Stimulated activated CD4-positive, alpha-beta T cell treated with anti-CD3 and anti-CD28 coated beads, TNF-alpha, amount 100 ng/mL, for 24 hours (primary cell): Measurements from ENCODE around the gene VEGFA.
"Not testable (repeated sequence)": the region's sequence is repeated elsewhere in the genome, so short reads cannot be mapped to it uniquely, and the experiment has no call there.

ENCODE experiments used
- DNase-seq, 3 experiments: peaks; one replicate each; pipeline ENCODE4 v3.0.0-alpha.2; 2020; ENCODE audit warnings: low read depth in 3 of 3

The VEGFA gene

DNA sequence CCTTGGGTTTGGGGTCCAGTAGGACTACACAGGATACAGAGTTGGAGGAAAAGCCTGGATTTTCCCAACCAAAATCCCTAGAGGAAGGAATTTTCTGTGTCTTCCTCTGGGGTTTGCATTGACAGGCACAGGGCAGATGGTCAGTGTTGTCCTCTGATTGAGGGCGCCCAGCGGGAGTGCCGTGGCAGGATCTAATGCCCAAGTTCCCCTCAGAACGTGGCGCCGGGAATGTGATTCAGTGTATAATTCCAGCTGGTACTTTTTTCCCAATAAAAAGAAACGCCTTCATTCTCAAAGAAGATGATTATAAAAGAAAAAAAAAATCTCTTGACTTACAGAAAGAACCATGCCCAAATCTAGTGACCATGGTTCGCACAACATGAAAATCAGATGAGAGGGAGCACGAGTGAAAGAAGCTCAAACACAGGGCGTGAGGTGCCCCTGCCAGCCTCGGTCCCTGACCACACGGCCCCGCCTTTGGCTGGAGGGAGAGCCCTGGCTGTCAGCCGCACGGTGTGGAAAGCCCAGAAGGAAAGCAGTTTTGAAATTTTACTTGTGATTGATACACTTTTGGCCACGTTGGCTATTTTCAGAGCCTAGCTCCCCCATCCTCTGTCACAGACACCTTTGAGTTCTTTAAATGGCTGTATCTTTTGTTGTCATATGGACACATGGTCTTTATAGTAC is 31.6 kb downstream of the VEGFA start:
- DNase-seq: no peak

DNA sequence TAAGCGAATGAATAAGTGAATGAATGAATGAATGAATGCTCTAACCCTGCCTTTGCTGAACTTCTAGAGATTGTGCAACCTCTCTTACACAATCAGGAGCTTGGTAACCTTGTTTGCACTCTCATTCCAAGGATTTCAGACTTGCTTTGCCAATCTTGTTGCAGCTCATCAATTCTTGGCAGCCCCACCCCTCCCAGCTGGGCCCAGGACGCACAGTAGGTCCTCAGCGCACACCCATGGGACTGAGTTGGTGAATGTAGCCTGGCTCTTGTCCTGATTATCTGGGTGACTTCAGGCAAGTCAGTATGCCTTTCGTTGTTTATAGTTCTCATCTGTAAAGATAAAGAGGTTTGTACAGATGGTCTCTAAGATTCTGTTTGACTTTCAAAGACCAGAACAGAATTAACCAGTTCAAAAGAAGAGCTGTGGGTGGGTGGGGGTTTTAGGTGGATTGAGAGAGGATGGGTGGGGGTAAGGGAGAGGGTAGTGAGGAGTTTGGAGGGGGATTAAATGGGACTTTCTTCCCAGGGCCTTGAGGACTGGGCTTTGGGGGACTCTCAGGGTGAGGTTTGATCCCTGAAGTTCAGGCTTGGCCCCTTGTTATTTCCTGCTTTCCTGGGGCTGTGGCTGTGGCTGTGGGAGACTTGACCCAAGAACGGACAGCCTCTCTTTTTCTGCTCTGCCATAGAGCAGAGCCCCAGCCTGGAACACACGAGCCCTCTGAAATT is 33.2 kb downstream of the VEGFA start:
- DNase-seq: no peak

DNA sequence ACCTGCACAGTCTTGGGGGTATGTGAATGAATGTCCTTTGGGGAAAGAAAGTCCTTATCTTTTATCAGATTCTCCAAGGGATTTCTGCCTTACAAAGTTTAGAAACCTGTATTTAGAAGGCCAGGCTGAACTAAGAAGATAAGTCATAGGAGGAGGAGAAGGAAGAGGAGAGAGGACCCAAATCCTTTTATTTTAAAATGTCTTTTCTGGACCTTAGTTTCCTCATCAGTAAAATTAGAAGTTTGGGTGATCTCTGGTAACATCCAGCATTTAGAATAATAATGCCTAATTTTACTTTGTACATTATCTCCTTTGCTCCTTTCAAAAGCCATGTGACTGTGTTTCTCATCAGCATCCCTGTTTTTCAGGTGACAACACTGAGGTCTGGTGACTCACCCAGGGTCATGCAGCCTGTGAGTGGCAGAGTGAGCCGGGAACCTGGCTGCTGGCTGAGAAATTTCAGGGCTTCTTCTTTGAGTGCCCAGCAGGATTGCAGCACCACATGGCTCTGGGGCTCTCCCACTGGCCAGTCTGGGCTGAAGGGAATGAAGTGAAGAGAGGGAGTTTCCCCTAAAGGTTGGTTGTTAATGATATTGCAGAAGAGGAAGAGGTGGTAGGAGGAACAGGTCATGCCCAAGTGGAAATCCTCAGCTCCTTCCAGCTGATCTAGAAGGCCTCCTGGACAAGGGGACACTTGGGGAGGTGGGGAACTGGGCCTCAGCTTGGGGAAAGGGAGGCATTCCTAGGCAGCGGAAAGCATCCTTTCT is 34.0 kb downstream of the VEGFA start:
- no peak for DNase-seq

DNA sequence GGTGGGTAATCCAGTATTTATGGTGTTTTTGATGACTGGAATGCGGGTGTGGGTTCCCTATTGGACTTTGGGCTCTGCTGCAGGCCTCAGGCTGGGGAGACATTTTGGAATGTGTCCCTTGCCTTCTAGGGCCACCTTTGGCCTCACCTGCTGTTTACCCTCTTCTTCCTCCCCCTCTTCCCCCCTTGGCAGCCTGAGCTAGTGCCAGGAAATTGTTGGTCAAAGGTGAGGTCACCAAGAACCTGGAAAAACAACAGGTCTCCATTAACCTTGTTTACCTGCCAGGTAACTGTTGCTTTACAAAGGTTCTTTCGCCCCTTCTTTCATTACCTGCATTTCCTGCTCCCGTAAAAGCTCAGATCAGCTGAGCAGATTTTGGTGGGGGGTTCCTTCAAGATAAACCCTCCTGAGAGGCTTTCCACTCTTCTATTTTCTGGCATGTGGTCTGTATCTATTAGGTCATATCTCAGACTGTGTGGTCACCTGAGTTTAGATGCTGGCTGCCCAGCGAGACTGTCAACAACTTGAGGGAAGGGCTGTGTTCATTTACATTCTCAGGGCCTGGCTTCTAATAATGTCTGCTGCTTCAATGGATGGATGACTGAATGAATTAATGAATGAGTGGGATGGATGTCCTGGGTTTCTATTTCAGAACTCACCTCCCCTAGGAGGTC is 34.7 kb downstream of the VEGFA start:
- no peak for DNase-seq

DNA sequence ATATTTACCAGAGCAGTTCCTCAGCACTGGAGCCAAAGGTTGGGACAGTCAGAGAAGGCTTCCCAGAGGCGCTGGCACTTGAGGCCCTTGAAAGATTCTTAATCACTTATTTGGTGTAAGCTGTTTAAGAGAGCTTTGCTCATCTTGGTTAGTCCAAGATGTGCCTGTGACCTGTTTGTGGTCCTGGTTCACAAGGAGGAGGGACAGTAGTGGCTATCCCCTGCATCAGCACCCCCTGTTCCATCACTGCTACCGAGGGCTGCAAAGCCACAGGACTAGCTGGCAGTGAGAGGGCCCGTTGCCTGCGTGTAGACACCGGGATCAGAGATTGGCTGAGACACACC is 35.7 kb downstream of the VEGFA start:
- no peak for DNase-seq

DNA sequence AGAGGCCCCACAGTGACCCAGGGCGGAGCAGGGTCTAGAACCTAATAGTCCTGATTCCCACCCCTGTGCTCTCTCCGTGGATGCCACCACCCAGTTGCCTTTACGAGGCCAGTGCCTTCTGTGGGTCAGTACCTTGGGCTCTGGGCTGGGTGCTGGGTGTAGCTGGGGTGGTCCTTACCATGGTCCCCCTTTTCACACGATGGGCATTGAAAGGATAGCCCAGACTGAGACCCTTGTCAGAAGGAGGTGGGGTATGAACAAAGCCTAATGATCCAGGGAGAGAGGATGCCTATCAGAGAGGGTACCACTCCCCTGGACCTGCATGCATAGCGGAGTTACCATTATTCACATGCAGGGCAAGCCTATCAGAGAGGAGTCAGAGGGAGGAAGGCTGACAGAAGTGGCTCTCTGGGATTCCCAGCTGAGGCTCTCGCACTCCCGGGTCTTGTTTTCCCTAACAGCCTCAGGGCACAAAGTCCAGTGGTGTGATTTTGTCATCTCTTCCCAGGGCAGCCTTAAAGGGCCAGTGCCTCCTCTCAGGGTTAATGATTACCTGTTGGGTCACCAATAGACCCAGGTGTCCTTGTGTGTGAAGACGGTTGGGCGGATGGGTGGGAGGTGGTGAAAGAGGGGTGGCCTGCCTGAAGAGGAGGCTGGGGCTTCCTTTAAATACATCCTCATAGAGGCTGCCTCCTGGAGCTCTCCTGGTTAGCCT is 36.2 kb downstream of the VEGFA start:
- DNase-seq: no peak

DNA sequence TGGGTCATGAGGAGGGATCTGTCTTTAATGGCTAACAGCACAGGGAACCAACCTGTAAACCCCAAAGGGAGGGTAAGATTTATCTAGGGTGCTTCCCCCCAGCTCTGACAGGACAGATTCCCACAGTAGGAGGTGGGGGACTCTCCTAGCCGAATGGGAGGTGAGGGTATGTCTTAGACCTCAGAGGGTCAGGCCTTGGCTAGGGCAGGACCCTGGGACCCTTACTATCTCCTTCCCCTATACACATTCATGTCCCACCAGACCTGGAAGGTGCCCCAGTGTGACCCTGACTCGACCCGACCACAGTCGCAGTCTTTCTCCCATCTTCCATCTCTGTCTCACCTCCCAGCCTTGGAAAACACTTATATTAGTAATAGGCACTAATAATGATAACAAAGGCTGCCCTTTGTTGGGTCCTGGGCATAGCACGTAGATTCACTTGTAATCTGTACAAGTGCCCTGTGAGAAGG is 36.8 kb downstream of the VEGFA start:
- no peak for DNase-seq

DNA sequence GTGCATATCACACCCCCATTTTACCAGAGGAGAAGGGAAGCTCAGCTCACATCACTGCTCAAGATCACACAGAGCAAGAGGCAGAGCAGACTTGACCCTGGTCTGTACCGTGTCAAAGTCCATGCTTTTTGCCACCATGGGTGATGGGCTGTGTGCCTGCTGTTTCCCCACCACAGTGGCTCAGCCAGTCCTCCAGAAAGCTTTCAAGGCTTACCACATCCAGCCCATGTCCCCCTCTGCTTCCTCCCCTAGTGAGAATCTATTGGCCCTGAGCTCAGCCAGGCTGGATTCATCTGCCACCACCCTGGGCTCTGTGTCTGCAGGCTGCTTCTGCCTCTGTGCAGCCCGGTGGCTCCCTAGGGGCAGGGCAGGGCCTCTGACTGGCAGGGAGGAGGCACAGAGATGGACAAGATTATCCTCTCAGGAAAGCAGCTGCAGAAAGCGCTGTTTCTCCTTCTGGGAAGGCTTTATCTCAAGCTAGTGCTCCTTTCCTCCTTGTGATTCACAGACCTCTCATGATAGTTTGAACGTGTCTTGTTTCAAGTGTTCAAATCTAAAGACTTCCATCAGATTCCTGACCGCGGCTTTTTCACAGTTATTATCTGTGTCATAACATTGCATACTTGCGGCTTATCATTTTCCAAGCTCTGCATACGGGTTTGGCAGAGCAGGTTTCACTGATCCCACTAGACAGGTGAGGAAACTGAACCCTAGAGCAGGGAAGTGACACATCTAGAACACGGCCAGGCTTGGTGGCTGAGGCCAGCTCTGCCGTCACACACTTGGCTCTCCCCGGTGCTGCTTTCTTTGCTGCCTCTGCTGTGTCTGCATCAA is 37.4 kb downstream of the VEGFA start:
- DNase-seq: no peak

DNA sequence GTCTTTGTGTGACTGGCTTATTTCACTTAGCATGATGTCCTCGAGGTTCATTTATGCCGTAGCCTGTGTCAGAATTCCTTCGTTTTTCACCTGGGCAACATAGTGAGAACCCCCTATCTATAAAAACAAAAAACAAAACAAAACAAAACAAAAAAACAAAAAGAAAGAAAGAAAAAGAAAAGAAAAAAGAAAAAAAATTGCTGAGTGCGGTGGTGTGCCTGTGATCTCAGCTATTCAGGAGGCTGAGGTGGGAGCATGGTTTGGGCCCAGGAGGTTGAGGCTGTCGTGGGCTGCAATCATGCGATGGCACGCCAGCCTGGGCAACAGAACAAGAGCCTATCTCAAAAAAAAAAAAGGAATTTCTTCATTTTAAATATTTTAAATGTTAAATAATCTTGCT is 38.4 kb downstream of the VEGFA start:
- DNase-seq: no peak

DNA sequence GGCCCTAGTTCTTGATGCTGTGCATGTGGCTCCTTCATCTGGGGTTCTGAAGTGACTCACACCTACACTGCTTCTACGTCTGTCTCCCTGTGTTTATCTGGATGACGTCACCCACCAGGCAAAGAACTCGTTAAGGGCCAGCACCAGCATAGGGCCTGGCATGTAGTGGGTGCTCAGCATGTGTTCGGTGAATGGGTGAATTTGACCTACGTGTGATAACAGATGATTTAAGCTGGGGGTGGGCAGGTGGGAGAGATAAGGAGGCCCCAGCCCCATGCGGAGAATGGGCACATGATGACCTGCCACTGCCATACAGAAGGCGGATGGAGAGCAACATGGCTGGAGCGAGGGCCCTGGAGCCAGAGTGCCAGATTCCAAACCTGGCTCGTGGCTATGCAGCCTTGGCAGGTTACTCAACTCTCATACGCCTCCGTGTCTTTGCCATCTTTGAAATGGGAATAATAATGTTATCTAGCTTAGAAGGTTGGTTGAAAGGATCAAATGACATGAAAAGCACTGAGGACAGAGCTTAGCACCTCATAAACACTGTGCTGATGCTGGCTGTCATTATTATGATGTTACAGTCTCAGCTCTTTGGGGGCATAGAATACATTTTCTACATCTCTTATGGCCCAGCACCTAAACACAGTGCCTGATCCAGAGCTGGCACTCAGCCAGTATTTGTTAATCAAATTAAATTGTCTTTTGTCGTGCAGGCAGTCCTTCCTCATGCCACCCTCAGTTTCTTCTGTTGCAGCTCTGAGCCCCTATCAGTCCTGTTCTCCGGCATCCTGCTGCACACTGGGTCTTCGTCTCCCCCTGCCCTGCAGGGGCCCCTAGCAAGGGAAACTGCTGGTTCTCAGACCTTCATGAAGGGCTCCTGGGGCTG is 39.6 kb downstream of the VEGFA start:
- no peak for DNase-seq

DNA sequence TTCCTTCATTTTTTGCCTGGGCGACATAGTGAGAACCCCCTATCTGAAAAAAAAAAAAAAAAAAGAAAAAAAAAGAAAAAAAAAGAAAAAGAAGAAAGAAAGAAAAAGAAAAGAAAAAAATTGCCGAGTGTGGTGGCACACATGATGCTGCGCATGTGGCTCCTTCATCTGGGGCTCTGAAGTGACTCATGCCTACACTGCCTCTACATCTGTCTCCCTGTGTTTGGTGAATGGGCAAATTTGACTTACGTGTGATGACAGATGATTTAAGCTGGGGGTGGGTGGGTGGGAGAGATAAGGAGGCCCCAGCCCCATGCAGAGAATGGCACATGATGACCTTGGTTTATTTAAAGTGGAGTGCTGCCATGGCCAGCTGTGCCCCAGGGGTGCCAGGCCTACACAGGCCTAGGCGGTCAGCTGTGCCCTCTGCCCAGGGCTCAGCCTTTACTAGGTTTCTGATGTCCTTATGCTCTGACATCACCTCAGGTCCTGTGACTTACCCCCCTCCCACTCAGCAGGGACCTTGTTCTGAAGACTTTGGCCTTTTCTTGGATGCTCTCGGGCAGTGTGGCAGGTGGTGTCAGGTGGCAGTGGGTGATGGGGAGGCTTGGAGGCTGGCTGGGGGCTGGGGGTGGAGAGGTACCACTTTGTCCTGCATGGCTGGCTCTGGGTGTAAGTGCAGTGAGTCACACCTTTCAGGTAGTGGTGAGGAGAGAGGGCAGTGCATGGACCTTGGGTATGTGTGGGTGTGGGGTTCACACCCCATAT is 41.1 kb downstream of the VEGFA start:
- DNase-seq: no peak

DNA sequence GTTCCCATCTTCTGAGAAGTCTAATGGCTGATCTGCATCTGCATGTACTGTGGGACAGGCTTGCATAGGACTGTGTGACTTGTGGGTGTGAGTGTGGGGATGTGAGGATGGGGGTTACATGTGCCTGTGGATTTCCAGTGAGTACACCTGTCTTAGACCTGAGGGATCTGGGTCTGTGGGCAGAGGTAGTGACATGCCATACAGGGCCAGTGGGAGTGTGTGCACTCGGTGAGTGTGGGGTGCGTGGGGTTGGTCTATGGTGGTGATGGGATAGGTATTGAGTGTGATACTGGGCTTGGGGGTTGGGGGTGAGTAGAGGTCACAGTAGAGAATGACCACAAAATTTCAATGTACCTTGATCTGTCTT is 41.7 kb downstream of the VEGFA start:
- DNase-seq: no peak

DNA sequence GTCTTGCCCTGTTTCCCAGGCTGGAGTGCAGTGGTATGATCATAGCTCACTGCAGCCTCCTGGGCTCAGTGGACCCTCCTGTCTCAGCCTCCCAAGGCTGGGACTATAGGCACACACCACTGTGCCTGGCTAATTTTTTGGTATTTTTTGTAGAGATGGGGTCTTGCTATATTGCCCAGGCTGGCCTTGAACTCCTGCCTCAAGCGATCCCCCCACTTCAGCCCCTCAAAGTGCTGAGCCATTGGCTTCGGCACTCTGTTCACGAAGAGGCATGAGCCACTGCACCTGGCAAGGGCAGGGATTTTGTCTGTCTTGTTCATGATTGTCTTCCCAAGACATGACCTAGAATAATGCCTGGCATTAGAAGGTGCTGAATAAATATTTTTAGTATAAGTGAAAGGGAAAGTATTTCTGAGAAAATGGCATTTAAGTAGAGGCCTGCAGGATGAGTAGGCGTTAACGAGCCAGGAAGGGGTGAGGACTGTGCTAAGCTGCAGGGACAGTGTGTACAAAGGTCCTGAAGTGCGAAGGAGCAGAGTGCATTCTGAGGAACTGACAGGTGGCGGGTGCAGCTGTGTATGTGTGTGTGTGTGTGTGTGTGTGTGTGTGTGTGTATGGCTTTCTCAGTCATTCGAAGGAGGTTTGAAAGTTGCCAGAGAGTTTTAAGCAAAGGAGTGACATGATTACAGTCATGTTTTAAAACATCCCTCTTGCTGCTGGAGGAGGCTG is 43.0 kb downstream of the VEGFA start:
- DNase-seq: no peak

DNA sequence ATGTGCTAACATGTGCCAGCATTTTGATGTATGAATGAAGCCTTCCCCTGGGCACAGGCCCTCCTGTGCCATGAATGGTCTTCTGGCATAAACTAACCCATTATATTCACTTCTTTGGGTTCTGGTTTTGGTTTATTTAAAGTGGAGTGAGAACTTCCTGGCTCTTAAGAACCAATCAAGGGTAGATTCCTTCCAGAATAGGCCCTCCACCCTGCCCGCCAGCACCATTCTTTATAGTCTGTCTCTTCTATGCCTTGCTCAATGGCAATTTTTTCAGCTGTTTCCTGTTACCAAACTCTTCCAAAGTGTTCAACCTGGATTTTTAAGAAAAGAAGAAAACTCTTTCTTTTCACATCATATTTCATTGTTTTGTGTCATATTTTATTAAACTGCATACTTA is 44.1 kb downstream of the VEGFA start:
- DNase-seq: no peak

DNA sequence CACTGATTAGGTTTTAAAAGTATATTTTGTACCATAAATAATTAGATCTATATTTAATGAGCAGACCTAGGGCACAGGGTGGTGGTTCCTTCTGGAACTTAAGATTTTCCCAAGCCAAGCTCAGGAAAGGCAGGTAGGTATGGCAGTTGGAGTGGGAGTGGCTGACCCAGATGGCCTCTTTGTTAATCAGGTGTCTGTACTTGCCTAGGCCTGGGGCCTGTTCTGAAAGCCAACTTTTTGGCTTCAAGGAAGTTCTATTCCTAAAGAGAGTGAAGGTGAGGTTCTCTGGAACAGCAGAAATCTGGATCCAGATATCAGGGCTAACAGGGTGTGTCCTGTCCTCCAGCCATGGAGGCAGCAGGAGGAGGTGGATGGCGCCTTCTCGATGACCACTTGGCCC is 44.9 kb downstream of the VEGFA start:
- DNase-seq: no peak

DNA sequence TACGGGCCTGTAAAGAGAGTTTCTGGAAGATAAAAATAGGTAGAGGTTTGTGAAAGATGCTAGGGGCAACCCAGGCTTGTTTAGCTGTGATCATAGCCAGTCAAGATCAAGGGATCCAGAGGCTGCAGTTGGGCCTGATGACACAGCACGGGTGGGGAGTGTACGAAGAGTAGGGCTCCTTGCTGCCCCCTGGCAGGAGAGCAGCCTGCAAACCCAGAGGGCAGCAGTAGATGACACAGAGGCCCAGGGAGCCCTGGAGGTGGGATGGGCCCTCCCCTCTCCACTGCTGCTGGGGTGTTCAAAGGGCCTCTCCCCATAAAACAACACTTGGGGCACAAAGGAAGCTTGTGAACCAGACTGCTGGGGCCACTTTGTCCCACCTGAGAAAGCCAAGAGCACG is 47.2 kb downstream of the VEGFA start:
- peak in 1 of 3 experiments; percentile 12 for DNase-seq

DNA sequence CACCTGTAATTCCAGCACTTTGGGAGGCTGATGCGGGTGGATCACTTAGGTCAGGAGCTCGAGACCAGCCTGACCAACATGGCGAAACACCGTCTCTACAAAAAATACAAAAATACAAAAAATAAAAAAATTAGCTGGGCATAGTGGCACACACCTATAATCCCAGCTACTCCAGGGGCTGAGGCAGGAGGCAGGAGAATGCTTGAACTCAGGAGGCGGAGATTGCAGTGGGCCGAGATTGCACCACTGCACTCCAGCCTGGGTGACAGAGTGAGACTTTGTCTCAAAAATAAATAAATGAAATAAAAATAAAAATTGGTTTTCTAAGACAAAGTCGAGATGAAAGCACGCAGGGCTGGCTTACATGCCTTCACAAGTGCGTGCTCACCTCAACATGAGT is 49.0 kb downstream of the VEGFA start:
- not testable (repeated sequence) for DNase-seq

DNA sequence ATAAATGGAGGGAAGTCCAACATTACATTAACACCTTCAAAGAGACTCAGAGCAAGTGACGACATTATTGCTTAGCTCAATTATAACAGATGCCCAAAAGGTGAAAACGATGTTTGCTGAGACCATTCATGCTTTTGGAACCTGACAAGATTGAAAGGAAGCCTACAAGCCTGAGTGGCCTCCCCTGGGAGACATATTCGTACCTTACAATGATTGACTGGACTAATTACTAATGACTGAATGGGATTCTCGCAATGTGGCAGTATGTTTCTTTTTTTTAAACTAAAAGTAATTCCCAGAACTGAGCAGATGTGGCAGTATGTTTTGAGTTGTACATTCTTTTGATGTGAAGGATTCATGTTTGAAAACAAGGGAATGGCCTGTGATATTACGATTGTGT is 49.9 kb downstream of the VEGFA start:
- DNase-seq: no peak
